Activated gamma-delta T cell (primary cell): ENCODE measurements around the gene TANGO2.

Source experiments
- DNase-seq: peaks from one replicate; lab custom pipeline; 2025; lab: John Stamatoyannopoulos, UW

TANGO2 gene

DNA sequence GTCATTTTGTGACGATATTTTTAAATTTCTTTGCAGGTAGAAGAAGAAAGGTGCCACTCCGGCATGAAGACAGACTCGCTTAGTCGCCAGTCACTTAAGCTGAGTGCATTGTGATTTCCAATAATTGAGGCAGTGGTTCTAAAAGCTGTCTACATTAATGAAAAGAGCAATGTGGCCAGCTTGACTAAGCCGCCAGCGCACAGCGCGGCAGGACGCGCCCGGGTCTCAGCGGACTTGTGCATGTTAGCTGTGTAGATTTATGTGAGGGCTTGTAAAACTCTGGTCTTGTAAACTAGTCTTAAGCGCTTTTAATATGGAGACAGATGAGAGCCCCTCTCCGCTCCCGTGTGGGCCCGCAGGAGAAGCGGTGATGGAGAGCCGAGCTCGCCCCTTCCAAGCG, 64.7 kb downstream of the TANGO2 start:
- no peak for DNase-seq

DNA sequence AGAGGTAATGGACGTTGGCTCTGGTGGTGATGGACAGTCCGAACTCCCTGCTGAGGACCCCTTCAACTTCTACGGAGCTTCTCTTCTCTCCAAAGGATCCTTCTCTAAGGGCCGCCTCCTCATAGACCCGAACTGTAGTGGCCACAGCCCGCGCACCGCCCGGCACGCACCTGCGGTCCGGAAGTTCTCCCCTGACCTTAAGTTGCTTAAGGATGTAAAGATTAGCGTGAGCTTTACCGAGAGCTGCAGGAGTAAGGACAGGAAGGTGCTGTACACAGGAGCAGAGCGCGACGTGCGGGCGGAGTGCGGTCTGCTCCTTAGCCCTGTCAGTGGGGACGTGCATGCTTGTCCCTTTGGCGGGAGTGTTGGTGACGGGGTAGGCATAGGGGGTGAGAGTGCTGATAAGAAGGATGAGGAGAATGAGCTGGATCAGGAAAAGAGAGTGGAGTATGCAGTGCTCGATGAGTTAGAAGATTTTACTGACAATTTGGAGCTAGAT, 65.2 kb downstream of the TANGO2 start:
- no peak for DNase-seq

DNA sequence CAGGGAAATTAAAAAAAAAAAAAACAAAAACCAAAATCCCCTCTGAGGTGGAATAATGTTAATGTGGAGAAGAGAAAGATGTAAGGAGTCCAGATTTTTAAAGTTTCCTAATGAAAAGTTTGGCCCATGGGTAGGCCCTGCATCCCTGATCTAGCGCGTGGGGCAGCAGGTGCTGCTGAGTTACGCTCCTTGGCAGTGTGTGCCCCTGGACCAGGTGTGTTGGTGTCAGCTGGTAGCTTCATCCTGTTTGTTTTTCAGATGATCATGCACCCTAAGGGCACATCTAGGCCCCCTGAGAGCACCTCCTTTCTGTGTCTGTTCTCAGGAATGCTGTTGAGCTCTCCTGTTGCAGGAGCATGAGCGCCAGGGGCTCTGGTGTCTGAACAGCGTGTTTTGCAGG, 65.9 kb downstream of the TANGO2 start:
- DNase-seq = no peak

DNA sequence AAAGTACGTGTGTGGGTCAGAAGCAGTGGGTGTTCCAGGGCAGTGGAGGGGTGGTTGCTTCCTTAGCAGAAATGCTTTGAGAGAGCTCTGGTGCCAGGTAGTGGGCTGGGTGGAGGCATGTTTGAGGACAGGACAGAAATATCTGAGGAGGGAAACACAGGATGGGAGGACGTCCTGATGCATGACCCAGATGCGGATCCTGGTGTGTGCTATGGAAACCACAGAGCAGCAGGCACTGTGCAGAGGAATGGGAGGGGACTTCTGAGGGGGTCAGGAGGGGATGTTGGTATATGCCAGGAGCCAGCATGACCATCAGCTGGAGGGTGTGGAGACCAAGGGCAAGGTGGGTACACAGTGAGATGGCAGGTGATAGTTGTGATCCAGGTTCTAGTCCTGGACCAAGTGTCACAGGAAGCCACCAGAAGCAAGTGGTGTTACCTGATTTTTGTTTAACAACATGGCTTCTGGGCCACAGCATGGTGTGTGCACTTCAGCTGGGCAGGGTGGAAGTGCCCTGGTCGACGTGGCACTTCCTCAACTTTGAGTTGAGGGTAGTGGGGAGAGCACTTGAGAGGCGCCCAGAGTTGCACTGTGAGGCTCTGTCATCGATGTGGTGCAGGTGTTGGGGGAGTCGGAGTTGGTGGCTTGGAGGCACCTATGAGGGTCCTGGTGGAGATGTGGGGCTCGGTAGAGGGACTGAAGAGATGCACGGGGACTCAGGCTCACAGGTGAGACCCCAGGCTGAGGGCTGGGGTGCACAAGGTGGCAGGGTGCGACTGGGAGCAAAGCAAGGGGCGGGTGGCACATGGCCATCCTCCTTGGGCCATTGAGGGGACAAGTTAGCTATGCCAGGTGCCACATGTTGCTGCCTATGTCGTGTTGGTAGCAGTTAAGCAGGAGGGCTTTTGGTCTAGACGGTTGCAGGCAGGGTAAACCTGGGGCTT, 66.7 kb downstream of the TANGO2 start:
- DNase-seq = no peak

GRCh38 chr22:20088263-20088648, 67.3 kb downstream of the TANGO2 start:
- no peak for DNase-seq

- DNase-seq = no peak
These were observed 68.5 kb downstream of the TANGO2 start for GRCh38 chr22:20089226-20089976.

- DNase-seq = no peak
These were observed 69.2 kb downstream of the TANGO2 start for GRCh38 chr22:20089977-20090729.

- DNase-seq = no peak
These were observed 69.9 kb downstream of the TANGO2 start for GRCh38 chr22:20090730-20091240.

DNA sequence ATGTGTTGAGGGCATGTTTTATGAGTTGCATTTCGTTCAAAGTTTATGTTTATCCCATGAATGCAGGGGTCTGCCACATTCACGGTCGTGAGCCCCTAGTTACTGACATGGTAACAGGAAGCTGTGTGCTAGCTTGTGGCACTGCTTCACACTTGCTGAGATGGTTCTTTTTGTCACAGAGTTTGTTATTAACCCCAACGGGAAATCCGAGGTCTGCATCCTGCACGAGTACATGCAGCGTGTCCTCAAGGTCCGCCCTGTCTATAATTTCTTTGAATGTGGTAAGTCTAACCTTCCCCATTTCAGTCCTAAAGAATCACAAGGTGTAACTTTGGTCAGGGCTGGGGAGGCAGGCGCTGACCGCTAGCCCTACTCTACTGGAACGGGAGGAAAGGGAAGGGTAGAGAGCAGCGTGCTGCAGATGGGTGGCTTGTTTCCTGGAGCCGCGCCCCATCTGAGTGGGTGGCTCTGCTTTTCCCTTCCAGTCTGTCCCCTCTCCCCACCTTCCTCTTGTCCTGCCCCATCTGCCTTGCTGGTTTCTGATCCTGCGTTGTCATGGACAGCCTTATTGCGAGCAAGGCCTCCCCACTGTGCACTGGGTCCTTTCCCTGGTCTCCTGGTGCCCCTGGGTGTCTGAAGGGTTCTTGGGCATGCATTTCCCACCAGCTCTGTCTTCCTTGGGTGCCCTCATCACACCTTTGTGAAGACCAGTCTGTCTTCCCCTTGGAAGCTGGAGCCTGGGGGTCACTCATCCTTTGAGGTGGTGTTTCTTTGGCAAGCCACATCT, 71.0 kb downstream of the TANGO2 start:
- no peak for DNase-seq

GRCh38 chr22:20092477-20092854, 71.6 kb downstream of the TANGO2 start:
- no peak for DNase-seq

- no peak for DNase-seq
These were observed 72.7 kb downstream of the TANGO2 start for GRCh38 chr22:20093418-20094196.

GRCh38 chr22:20094197-20094807, 73.4 kb downstream of the TANGO2 start:
- no peak for DNase-seq

GRCh38 chr22:20095521-20095920, 74.6 kb downstream of the TANGO2 start:
- no peak for DNase-seq

DNA sequence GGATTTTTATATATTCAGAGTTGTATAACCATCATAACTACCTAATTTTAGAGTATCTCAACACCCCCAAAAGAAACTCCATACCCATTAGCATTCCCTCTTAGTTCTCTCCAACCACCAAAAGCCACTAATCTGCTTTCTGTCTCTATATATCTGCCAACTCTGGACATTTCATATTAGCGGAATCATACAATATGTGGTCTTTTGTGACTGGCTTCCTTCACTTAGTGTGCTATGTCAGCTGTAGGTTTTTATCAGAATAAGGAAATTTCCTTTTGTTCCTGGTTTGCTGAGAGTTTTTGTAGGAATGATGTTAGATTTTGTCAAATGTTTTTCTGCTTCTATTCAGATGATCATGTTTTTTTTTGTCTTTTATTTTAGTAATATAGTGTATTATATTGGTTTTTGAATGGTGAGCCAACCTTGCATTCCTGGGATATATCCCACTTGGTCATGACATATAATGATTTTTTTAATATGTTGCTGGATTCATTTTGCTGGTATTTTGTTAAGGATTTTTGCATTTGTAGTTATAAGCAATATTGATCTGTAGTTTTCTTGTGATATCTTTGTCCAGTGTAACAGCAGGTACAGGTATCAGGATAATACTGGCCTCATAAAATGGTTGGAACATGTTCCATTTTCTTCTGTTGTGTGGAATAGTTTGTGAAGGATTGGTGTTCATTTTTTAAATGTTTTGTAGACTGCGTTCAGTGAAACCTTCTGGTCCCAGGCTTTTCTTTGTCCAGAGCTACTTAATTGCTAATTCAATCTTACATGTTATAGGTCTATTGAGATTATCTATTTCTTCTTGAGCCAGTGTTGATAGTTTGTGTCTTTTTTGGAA, 75.9 kb downstream of the TANGO2 start:
- no peak for DNase-seq

DNA sequence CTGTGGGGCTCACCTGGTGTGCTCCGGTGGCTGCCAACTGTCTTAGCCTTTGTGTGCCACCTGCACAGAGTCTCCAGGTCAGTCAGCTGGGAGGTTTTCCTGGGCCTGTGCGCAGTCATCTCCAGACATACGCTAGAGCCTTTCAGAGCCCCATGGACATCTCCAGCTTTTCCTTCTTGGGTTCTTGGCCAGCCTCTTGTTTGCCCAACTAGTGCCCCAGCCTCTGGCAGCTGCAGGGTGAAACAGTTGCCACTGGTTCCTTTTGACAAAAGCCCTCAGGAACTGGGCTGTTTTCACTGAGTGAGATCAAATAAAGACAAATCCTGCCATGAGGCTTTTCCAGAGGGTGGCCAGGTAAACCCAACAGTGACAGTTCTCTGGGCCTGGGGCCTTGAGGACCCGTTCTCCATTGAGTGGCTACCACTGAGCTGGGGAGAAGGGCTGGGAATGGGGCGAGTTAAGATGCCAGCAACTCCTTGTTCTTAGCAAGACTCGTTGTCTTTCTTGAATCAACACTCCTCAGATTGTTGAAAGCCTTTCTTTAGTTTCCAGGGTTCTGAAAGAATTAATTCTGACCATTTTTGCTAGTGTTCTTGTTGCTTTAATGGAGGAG, 78.3 kb downstream of the TANGO2 start:
- DNase-seq = no peak

DNA sequence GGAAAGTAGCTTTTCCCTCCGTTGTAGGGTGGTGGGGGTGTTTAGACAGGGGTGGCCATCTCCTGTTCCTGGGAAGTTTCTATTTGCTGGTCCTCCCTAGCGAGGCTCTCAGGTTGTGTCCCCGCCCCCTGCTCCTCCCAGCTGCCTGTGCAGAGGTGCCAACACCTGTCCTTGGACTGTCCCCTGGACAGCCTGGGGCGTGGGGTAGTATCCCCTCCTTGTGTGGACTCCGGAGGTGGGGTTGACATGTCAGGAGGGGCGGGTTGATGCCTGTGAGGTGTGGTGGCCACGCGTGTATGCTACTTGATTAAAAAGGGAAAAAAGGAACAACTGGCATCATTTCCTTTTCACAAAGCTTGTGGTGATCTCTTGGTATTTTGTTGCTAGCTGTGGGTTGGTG, 80.7 kb downstream of the TANGO2 start:
- no peak for DNase-seq

DNA sequence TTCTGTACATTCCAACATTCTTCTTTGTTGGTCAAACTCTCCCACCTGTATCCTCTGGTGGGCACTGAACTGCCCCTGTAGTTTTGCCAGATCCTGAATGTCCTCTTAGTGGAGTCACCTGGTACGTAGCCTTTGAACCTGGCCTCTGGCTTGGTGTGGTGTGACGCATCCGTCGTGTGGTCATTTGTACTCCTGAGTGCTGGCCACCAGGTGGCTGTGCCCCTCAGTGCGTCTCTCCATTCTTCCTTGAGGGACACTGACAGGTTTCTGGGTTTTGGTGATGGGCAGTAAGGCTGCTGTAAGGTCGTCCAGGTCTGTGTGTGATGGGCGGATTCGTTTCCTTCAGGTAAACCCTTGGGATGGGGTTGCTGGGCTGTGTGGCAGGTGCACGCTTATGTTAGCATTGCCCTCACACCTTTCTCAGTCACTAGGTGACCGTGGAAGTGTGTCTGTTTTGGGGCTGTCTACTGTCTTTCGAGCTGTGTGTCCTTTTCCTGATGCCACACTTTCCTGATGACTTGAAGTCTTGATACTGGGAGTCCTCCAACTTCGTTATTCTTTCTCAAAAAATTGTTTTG, 81.4 kb downstream of the TANGO2 start:
- DNase-seq = no peak
